OCI-LY1 (cell line): ENCODE data around the gene C3orf22.

Experiments used
- CTCF ChIP-seq: fragments of 200-600 bp; sonication (generic), shearing (Covaris generic); IDR thresholded peaks from 2 replicates; pipeline ENCODE4 v1.5.1; 2017; ENCODE audit warnings: mild to moderate bottlenecking, antibody characterized with exemption, low read length, moderate library complexity, mixed read lengths
- EZH2 ChIP-seq: fragments of 200-600 bp; sonication (generic), shearing (Covaris generic); IDR thresholded peaks from 2 replicates; pipeline ENCODE4 v1.8.0; 2017; ENCODE audit warnings: borderline replicate concordance, mixed run types, mild to moderate bottlenecking, antibody characterized with exemption, low read length, moderate library complexity, mixed read lengths

DNA sequence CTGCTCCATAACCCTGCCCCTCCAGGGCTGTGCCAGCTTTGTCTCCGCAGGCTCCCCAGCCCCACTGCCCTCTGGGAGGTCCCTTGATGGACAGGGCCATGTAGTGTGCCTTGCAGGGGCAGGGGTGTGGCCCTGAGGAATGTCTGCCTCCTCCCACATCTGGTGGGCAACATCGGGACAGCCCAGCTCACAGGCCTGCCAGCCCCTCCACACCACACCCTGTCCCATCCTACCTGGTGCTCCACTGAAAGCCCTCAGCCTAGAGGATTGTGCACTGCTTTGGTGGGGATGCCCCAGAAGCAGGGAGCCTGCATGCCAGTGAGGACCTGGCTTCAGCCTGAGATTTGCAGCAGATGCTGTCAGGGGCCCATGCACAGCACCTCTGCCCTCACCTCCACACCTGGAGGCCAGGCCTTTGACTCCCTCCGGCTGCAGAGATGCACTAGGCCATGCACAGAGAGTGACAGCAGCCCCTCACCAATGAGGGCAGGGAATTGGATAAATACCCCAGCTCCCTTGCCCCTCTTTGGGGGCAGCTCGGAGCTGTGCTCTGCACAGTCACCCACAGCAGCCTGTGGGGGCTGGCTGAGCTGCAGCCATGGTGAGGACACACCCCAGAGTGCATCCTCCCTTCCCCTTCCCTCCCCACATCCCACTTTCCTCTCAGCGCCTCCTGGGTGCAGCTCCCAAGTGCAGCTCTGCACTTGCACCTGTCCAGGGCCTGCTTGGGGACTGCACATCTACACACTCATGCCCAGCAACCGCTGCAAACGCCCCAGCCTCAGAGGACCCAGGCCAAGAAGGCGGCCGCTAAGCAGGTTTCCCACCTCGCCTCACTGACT lies 2.7 kb downstream of the C3orf22 start:
- no peak for TF ChIP-seq CTCF
- TF ChIP-seq EZH2 = no peak
